GM19099 (cell line): Measurements from ENCODE around the gene FAAP100.

Source experiments
- POLR2A ChIP-seq: IDR thresholded peaks from 3 replicates; pipeline ENCODE4 v1.6.1; 2011; ENCODE audit warnings: low read depth; ENCODE audit not compliant: insufficient read length; ENCODE audit errors: extremely low read depth

The FAAP100 gene

GRCh38 chr17:81552244-81553017, at the start of gene FAAP100:
FAAP100 (minus strand) TSS chr17:81552353; CDS start chr17:81552330, 23 bp downstream.
- peak; percentile 91 for TF ChIP-seq POLR2A

- TF ChIP-seq POLR2A: no peak
Observed at GRCh38 chr17:81601525-81602120, 49.5 kb upstream of the FAAP100 start.

- no peak for TF ChIP-seq POLR2A
Observed at GRCh38 chr17:81599719-81600486, 47.8 kb upstream of the FAAP100 start.

- TF ChIP-seq POLR2A: no peak
Observed at GRCh38 chr17:81593105-81593871, 41.1 kb upstream of the FAAP100 start.

- no peak for TF ChIP-seq POLR2A
Observed at GRCh38 chr17:81591971-81592370, 39.8 kb upstream of the FAAP100 start.

GRCh38 chr17:81590121-81590520, 38.0 kb upstream of the FAAP100 start:
- no peak for TF ChIP-seq POLR2A

- no peak for TF ChIP-seq POLR2A
Observed at GRCh38 chr17:81589612-81590011, 37.5 kb upstream of the FAAP100 start.

- no peak for TF ChIP-seq POLR2A
Observed at GRCh38 chr17:81586096-81586495, 33.9 kb upstream of the FAAP100 start.

GRCh38 chr17:81583589-81584342, 31.6 kb upstream of the FAAP100 start:
- no peak for TF ChIP-seq POLR2A

GRCh38 chr17:81582749-81583148, 30.6 kb upstream of the FAAP100 start:
- TF ChIP-seq POLR2A: no peak

- TF ChIP-seq POLR2A: no peak
Observed at GRCh38 chr17:81582341-81582740, 30.2 kb upstream of the FAAP100 start.

- TF ChIP-seq POLR2A: no peak
Observed at GRCh38 chr17:81581758-81582157, 29.6 kb upstream of the FAAP100 start.

- no peak for TF ChIP-seq POLR2A
Observed at GRCh38 chr17:81580481-81580880, 28.3 kb upstream of the FAAP100 start.

GRCh38 chr17:81579821-81580321, 27.7 kb upstream of the FAAP100 start:
- no peak for TF ChIP-seq POLR2A
